HFF-Myc (cell line): ENCODE results near the gene PRDM16.

Experiments
- DNase-seq: peaks from one replicate; pipeline ENCODE4 v3.0.0-alpha.2; 2011; ENCODE audit warnings: low read depth; ENCODE audit errors: extremely low read depth
- H3K4me3 ChIP-seq: replicated peaks from 2 replicates; pipeline ENCODE4 v1.5.1; 2011; ENCODE audit warnings: low read depth, mild to moderate bottlenecking, control low read depth, low read length
- CTCF ChIP-seq: IDR thresholded peaks from 2 replicates; pipeline ENCODE4 v1.5.1; 2012; ENCODE audit warnings: mild to moderate bottlenecking, low read depth, low read length, control low read depth; ENCODE audit errors: missing control alignments

PRDM16 gene

GRCh38 chr1:3417934-3418333, 348.9 kb downstream of the PRDM16 start:
- no peak for TF ChIP-seq CTCF
- DNase-seq, result no peak
- H3K4me3 ChIP-seq, result no peak overlapping the region

GRCh38 chr1:3418600-3418999, 349.6 kb downstream of the PRDM16 start:
- no peak for DNase-seq
- no peak for TF ChIP-seq CTCF
- no peak overlapping the region for H3K4me3 ChIP-seq

- TF ChIP-seq CTCF, result no peak
- DNase-seq, result no peak
- H3K4me3 ChIP-seq, result no peak overlapping the region
Observed at GRCh38 chr1:3419415-3420204, 350.6 kb downstream of the PRDM16 start.

GRCh38 chr1:3420218-3420951, 351.4 kb downstream of the PRDM16 start:
- H3K4me3 ChIP-seq, result no peak overlapping the region
- no peak for DNase-seq
- no peak for TF ChIP-seq CTCF

- H3K4me3 ChIP-seq, result no peak overlapping the region
- DNase-seq, result no peak
- no peak for TF ChIP-seq CTCF
Observed at GRCh38 chr1:3422638-3423037, 353.6 kb downstream of the PRDM16 start.

- no peak for DNase-seq
- TF ChIP-seq CTCF, result no peak
- no peak overlapping the region for H3K4me3 ChIP-seq
Observed at GRCh38 chr1:3423245-3423829, 354.3 kb downstream of the PRDM16 start.
